Hepatocyte (in vitro differentiated cells): Measurements from ENCODE around the gene ABHD5. TPM values are rescaled to one million over a fixed set of nuclear protein-coding genes. Genes with fewer than 3 reads are reported as not detected.

ENCODE experiments used
- DNase-seq: peaks from one replicate; pipeline ENCODE4 v3.0.0-alpha.2; 2016; ENCODE audit warnings: low spot score
- H2AFZ ChIP-seq: fragments of 200-600 bp; sonication (generic); 2 replicates; pipeline ENCODE4 v1.6.0; 2016; ENCODE audit warnings: antibody characterized with exemption, mild to moderate bottlenecking
- H3K27ac ChIP-seq: fragments of 200-600 bp; sonication (generic); 2 replicates; pipeline ENCODE4 v1.5.1; 2016; ENCODE audit warnings: mild to moderate bottlenecking
- H3K27me3 ChIP-seq: fragments of 200-600 bp; sonication (generic); 2 replicates; pipeline ENCODE4 v1.6.1; 2016
- H3K36me3 ChIP-seq: fragments of 200-600 bp; sonication (generic); replicated peaks from 2 replicates; pipeline ENCODE4 v1.5.1; 2016; ENCODE audit warnings: low read depth; ENCODE audit not compliant: insufficient read depth
- H3K4me1 ChIP-seq: fragments of 200-600 bp; sonication (generic); 2 replicates; pipeline ENCODE4 v1.5.1; 2016; ENCODE audit warnings: mild to moderate bottlenecking, moderate library complexity; ENCODE audit not compliant: insufficient read depth
- H3K4me2 ChIP-seq: fragments of 200-600 bp; sonication (generic); 2 replicates; pipeline ENCODE4 v1.6.0; 2016
- H3K4me3 ChIP-seq: fragments of 200-600 bp; sonication (generic); 2 replicates; pipeline ENCODE4 v1.5.1; 2016; ENCODE audit warnings: mild to moderate bottlenecking
- H3K79me2 ChIP-seq: fragments of 200-600 bp; sonication (generic); 2 replicates; pipeline ENCODE4 v1.6.0; 2017; ENCODE audit warnings: mild to moderate bottlenecking
- H3K9me2 ChIP-seq: fragments of 200-600 bp; sonication (generic); replicated peaks from 2 replicates; pipeline ENCODE4 v1.6.0; 2017; ENCODE audit warnings: mild to moderate bottlenecking; ENCODE audit not compliant: insufficient read depth
- H3K9me3 ChIP-seq: fragments of 200-600 bp; sonication (generic); 2 replicates; pipeline ENCODE4 v1.5.1; 2016; ENCODE audit warnings: low read depth, mild to moderate bottlenecking
- H4K20me1 ChIP-seq: fragments of 200-600 bp; sonication (generic); 2 replicates; pipeline ENCODE4 v1.6.0; 2016; ENCODE audit warnings: mild to moderate bottlenecking; ENCODE audit not compliant: insufficient read depth, poor library complexity, severe bottlenecking
- CTCF ChIP-seq: fragments of 200-600 bp; sonication (generic); IDR thresholded peaks from 2 replicates; pipeline ENCODE4 v1.5.1; 2016; ENCODE audit warnings: antibody characterized with exemption, mild to moderate bottlenecking; ENCODE audit not compliant: poor library complexity
- EZH2 ChIP-seq: fragments of 200-600 bp; sonication (generic); IDR thresholded peaks from 2 replicates; pipeline ENCODE4 v1.6.1; 2016; ENCODE audit warnings: antibody characterized with exemption, mild to moderate bottlenecking, borderline replicate concordance
- EZH2phosphoT487 ChIP-seq: fragments of 200-600 bp; sonication (generic); IDR thresholded peaks from one replicate; pipeline ENCODE4 v1.6.1; 2018; ENCODE audit warnings: antibody characterized with exemption, mild to moderate bottlenecking, low read depth, moderate library complexity; ENCODE audit not compliant: unreplicated experiment, severe bottlenecking
- WGBS: methylation state at CpG from one replicate; pipeline ENCODE4 v1.1.6; 2016; ENCODE audit warnings: low lambda C conversion rate; ENCODE audit errors: missing lambda C conversion rate; 5-methylcytosine and 5-hydroxymethylcytosine counted together
- polyA plus RNA-seq: library from polyadenylated mRNA; unstranded; fragments of >200 nt; fragmentation: Nextera tagmentation; extraction: Ambion mirVana; gene quantifications from 2 replicates; pipeline ENCODE4 v1.2.1, GENCODE V29; 2016
- total RNA-seq: library from RNA; depleted of rRNA; stranded (reverse); fragments of >200 nt; gene quantifications from 2 replicates; pipeline ENCODE4 v1.2.3, GENCODE V29; 2014

The ABHD5 gene
- total and polyA plus RNA-seq, 2 experiments from 2014 or later: 14.3 to 29.9 TPM

GRCh38 chr3:43691120-43691995, 620 bp downstream of the ABHD5 start:
- Histone ChIP-seq H3K4me2 (peak overlapping the region; percentile 89), H3K36me3 (no peaks in the 10 kb centered on the region), H3K27me3 (no peaks in the 10 kb centered on the region), H3K4me3 (peak overlapping the region; percentile 96), H3K9me3 (no peaks in the 10 kb centered on the region), H3K27ac (peak overlapping the region; percentile 98), H2AFZ (peak overlapping the region; percentile 90), H3K79me2 (peaks cover 45% of the 10 kb centered on the region), H3K9me2 (no peaks in the 10 kb centered on the region), H3K4me1 (peaks cover 30% of the 10 kb centered on the region), H4K20me1 (no peaks in the 10 kb centered on the region)
- peak; percentile 83 for DNase-seq
- WGBS: 1% methylated on average over 60 of the region's 72 CpGs
- TF ChIP-seq EZH2 (no peak), EZH2phosphoT487 (no peak), CTCF (no peak)

DNA sequence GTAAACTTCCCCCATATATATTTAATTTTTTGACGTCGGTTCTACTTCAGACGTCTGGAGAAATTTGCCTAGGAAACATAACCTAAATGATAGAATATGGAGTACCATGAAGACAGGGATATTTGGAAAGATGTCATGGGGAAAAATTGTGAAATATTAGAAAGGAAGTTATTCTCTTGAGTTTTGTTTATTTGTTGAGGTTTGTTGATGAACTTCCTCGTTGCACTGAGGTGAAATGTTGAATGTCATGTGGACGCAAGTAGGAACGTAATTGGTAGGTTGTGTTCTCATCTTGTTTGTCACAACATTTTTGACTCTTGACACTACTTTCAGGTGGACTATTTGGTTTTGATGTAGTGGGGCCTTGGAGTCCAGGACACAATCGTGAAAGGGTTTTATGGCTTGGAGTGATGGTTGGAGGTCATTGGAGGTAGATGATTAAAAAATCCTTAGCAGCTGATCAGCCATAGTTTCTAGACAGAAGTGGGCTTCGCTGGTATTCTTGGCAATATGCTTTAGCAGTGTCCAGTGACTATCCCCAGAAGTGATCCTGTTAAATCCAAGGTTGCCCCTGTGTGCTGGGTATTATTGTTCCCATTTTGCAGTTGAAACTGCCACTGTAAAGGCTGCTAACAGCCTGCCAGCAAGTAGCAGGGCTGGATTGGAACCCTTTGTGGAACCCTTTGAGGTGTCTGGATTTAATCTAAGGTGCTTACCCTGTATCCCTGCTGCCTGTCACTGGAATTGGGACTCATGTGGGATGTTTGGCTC, 1.5 kb downstream of the ABHD5 start:
- H3K4me2 ChIP-seq: peak overlapping the region; percentile 89
- no peak overlapping the region for H2AFZ ChIP-seq
- peak overlapping the region; percentile 96 for H3K4me3 ChIP-seq
- no peak for DNase-seq
- no peaks in the 10 kb centered on the region for H3K36me3 ChIP-seq
- H3K79me2 ChIP-seq: peaks cover 48% of the 10 kb centered on the region
- no peaks in the 10 kb centered on the region for H3K9me3 ChIP-seq
- no peaks in the 10 kb centered on the region for H4K20me1 ChIP-seq
- peak overlapping the region; percentile 98 for H3K27ac ChIP-seq
- peaks cover 30% of the 10 kb centered on the region for H3K4me1 ChIP-seq
- H3K27me3 ChIP-seq: no peaks in the 10 kb centered on the region
- H3K9me2 ChIP-seq: no peaks in the 10 kb centered on the region
- TF ChIP-seq EZH2: no peak
- TF ChIP-seq EZH2phosphoT487: no peak
- TF ChIP-seq CTCF: no peak
- 65% methylated on average over 8 of the region's 8 CpGs for WGBS

DNA sequence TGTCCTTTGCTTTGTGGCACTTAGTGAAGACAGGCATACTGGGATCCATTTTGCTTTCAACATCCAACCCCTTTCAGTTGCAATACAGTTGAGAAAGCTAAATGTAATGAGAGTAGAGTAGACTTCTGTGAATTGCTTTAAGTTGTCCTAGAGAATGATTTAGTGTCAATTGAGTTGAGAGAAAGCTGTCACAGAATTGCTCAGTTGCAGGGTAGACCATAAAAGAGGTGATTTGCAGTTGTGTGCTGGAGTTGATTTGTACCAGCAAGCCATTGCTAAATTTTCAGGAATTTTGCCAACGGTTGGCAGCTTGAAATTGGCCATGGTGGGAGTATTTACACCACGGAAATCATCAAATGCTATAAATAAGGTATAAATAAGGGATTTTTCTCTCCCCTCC, 2.2 kb downstream of the ABHD5 start:
- no peak for TF ChIP-seq EZH2
- TF ChIP-seq EZH2phosphoT487: no peak
- TF ChIP-seq CTCF: no peak
- Histone ChIP-seq H3K4me1 (peaks cover 32% of the 10 kb centered on the region), H3K27me3 (no peaks in the 10 kb centered on the region), H3K9me2 (no peaks in the 10 kb centered on the region), H2AFZ (no peak overlapping the region), H3K4me2 (peak overlapping the region; percentile 89), H3K4me3 (no peak overlapping the region), H3K27ac (peak overlapping the region; percentile 98), H4K20me1 (no peaks in the 10 kb centered on the region), H3K9me3 (no peaks in the 10 kb centered on the region), H3K79me2 (peaks cover 55% of the 10 kb centered on the region), H3K36me3 (no peaks in the 10 kb centered on the region)
- WGBS: 33% methylated on average over 2 of the region's 2 CpGs
- no peak for DNase-seq
